ENCODE data around the gene SMC5. TPM values are rescaled to one million over a fixed set of nuclear protein-coding genes. Genes with fewer than 3 reads are reported as not detected.

The SMC5 gene
- total RNA-seq, 1 donor from 2014 or later: 11.0 TPM

- H3K27ac ChIP-seq (replicated peaks): no peak overlapping the region
- intact Hi-C loops (cut with micrococcal nuclease): no loop called here
- no peak overlapping the region for H3K4me3 ChIP-seq
- no peak for DNase-seq
- H3K27me3 ChIP-seq (ENCODE audit: low read depth): no peaks in the 10 kb centered on the region
- H3K4me1 ChIP-seq: no peaks in the 10 kb centered on the region
- peaks cover 52% of the 10 kb centered on the region for H3K36me3 ChIP-seq
- no peak for TF ChIP-seq CTCF (IDR thresholded peaks at IDR 0.05; ENCODE audit: borderline replicate concordance)
- peaks cover 7% of the 10 kb centered on the region for H3K9me3 ChIP-seq (replicated peaks)
These were observed 38.4 kb downstream of the SMC5 start for GRCh38 chr9:70297141-70297540.

DNA sequence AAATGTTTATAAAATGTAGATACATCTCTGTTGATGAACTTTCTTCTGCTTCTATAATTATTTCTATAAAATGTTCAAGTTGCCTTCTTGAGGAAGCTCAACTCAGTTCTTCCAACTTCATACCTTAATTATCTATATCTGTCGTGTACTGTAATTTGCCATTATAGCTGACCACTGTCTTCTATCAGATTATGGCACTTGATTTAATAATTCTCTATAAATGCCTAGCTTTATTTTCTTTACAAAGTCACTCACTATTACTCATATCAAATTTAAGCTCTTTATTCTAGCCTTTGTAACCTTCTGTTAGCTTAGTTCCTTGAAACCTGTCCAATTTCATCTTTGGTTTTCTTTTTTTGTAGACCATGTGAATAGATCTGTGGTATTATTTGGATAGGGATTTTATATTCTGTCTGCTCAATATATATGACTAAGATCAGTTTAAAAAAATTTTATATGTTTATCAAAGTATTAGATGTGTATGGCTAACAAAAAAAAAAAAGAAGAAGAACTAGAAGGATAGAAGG is 39.5 kb downstream of the SMC5 start:
- Histone ChIP-seq H3K4me1 (no peaks in the 10 kb centered on the region), H3K36me3 (peaks cover 54% of the 10 kb centered on the region), H3K9me3 (replicated peaks) (no peaks in the 10 kb centered on the region), H3K27ac (replicated peaks) (no peak overlapping the region), H3K27me3 (ENCODE audit: low read depth) (no peaks in the 10 kb centered on the region), H3K4me3 (no peak overlapping the region)
- intact Hi-C loops (cut with micrococcal nuclease): no loop called here
- no peak for TF ChIP-seq CTCF (IDR thresholded peaks at IDR 0.05; ENCODE audit: borderline replicate concordance)
- DNase-seq: no peak

DNA sequence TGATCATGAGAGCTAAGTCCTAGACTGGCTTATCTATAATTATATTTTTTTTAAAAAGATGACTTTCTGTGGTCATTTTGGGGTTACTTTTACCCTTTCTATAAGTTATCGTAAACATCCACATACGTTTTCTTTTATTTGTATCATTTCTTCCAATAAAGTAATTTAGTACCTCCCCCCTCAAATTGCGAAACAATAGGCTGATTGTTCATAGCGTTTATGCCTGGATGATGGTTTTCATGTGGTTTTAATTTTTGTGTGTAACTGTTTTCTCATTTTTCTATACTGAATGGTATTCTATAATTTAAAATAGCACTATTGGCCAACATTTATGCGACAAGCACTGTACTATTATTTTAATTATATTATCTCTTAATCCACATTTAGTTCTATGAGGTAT is 44.5 kb downstream of the SMC5 start:
- intact Hi-C loops (cut with micrococcal nuclease): no loop called here
- no peaks in the 10 kb centered on the region for H3K9me3 ChIP-seq (replicated peaks)
- H3K4me1 ChIP-seq: no peaks in the 10 kb centered on the region
- no peak for TF ChIP-seq CTCF (IDR thresholded peaks at IDR 0.05; ENCODE audit: borderline replicate concordance)
- no peaks in the 10 kb centered on the region for H3K27me3 ChIP-seq (ENCODE audit: low read depth)
- no peak overlapping the region for H3K27ac ChIP-seq (replicated peaks)
- peaks cover 71% of the 10 kb centered on the region for H3K36me3 ChIP-seq
- no peak overlapping the region for H3K4me3 ChIP-seq
- no peak for DNase-seq

DNA sequence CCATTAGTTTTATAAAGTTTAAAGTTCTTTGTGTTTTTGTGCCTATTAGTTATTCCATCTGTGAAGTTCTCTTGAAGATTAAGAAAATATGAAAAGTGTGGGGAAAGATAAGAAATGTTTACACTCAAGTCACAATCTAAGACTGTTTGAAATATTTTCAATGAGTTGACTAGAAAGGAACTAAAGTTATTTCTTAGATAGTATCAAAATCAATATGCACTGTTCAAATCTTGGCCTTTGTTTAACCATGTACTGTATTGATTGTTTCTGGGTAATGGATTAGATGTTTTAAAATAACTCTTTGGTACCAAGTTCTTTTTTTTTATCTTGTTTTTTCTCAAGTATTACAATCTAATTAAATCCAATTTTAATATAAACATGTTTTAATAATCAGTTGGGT is 46.0 kb downstream of the SMC5 start:
- Histone ChIP-seq H3K4me3 (no peak overlapping the region), H3K36me3 (peaks cover 66% of the 10 kb centered on the region), H3K27me3 (ENCODE audit: low read depth) (no peaks in the 10 kb centered on the region), H3K27ac (replicated peaks) (no peak overlapping the region), H3K4me1 (no peaks in the 10 kb centered on the region), H3K9me3 (replicated peaks) (no peaks in the 10 kb centered on the region)
- DNase-seq: no peak
- intact Hi-C loops (cut with micrococcal nuclease): no loop called here
- no peak for TF ChIP-seq CTCF (IDR thresholded peaks at IDR 0.05; ENCODE audit: borderline replicate concordance)

DNA sequence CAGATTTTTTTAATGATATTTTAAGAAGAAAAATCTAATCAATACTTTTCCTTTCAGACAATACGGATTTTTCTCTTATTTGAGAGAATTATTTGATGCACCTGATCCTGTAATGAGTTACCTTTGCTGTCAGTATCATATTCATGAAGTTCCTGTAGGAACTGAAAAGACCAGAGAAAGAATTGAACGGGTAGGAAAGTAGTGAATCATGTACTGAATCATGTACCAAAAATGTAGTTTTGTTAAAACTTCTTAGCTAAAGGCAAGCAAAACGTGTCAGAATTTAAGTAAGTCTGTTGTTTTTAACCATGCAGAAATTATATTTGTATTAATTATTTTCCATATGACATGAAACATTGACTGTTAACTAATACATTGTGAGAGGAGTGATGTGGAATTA is 56.6 kb downstream of the SMC5 start:
- no peaks in the 10 kb centered on the region for H3K4me1 ChIP-seq
- no peak for DNase-seq
- no peak for TF ChIP-seq CTCF (IDR thresholded peaks at IDR 0.05; ENCODE audit: borderline replicate concordance)
- H3K4me3 ChIP-seq: no peak overlapping the region
- no peak overlapping the region for H3K27ac ChIP-seq (replicated peaks)
- intact Hi-C loops (cut with micrococcal nuclease): no loop called here
- no peaks in the 10 kb centered on the region for H3K27me3 ChIP-seq (ENCODE audit: low read depth)
- H3K36me3 ChIP-seq: peaks cover 84% of the 10 kb centered on the region
- H3K9me3 ChIP-seq (replicated peaks): no peaks in the 10 kb centered on the region

GRCh38 chr9:70318002-70318401 is 59.2 kb downstream of the SMC5 start:
- Histone ChIP-seq H3K27me3 (ENCODE audit: low read depth) (no peaks in the 10 kb centered on the region), H3K9me3 (replicated peaks) (no peaks in the 10 kb centered on the region), H3K4me1 (no peaks in the 10 kb centered on the region), H3K27ac (replicated peaks) (no peak overlapping the region), H3K36me3 (peaks cover 84% of the 10 kb centered on the region), H3K4me3 (no peak overlapping the region)
- no peak for TF ChIP-seq CTCF (IDR thresholded peaks at IDR 0.05; ENCODE audit: borderline replicate concordance)
- DNase-seq: no peak
- intact Hi-C loops (cut with micrococcal nuclease): no loop called here

All from left ventricle myocardium inferior (tissue), 1 donor.